HepG2 (cell line): Measurements from ENCODE around the gene GDF11. TPM values are rescaled to one million over a fixed set of nuclear protein-coding genes. Genes with fewer than 3 reads are reported as not detected.

Source experiments
- ATAC-seq: fragments of 200-7000 bp; cut with Tn5 transposase; 3 replicates; pipeline ENCODE4 v1.9.1; 2020; ENCODE audit warnings: mild to moderate bottlenecking, moderate library complexity
- BruUV-seq: library from RNA; stranded (reverse); fragments of 400-500 nt; replicated peaks from 2 replicates; lab custom pipeline; 2021; lab: Mats Ljungman, UMichigan
- CTCF ChIA-PET: fragments of 300-600 bp; formaldehyde crosslinking; extraction: SDS; loops from one replicate; lab custom pipeline; 2021; ENCODE audit warnings: low total read pairs, inconsistent platforms, low intra/inter-chr PET ratio; lab: Yijun Ruan, JAX
- POLR2A ChIA-PET: fragments of 350-600 bp; sonication (Branson Sonifier 250); formaldehyde crosslinking; loops from one replicate; lab custom pipeline; 2020; ENCODE audit warnings: antibody characterized with exemption, inconsistent platforms; lab: Yijun Ruan, JAX
- DNase-seq: peaks from one replicate; pipeline ENCODE4 v3.0.0-alpha.2; 2015; ENCODE audit warnings: low spot score
- FAIRE-seq: peaks from 3 replicates; lab custom pipeline; 2011; peaks lifted over from hg19 to GRCh38; lab: Jason Lieb, UNC
- H2AFZ ChIP-seq: one replicate; pipeline ENCODE4 v1.6.1; 2011; ENCODE audit warnings: low read length, inconsistent platforms
- H3K27ac ChIP-seq: fragments of 300-600 bp; 3 replicates; pipeline ENCODE4 v1.8.0; 2011; ENCODE audit warnings: mixed run types, mild to moderate bottlenecking, mixed read lengths, low read length, inconsistent platforms; ENCODE audit not compliant: insufficient read depth; ENCODE audit errors: extremely low read length
- H3K27me3 ChIP-seq, 2 experiments: fragments of 200-600 bp in 1 of 2; 2 replicates in 1 of 2; 3 replicates in 1 of 2; pipeline versions ENCODE4 v1.6.0 to v1.8.0; 2011; ENCODE audit warnings: low read length in 2 of 2, mild to moderate bottlenecking in 2 of 2, moderate library complexity in 2 of 2, inconsistent platforms in 1 of 2; ENCODE audit not compliant: insufficient read depth in 2 of 2, control insufficient read depth in 1 of 2
- H3K36me3 ChIP-seq, 2 experiments: fragments of 200-600 bp in 1 of 2; replicated peaks in 1 of 2; 2 replicates in 1 of 2; 3 replicates in 1 of 2; pipeline versions ENCODE4 v1.5.1 to v1.8.0; 2011; ENCODE audit warnings: low read length in 2 of 2, inconsistent platforms in 1 of 2; ENCODE audit not compliant: insufficient read depth in 2 of 2, control insufficient read depth in 1 of 2
- H3K4me1 ChIP-seq: 2 replicates; pipeline ENCODE4 v1.5.1; 2012; ENCODE audit warnings: low read length, inconsistent platforms; ENCODE audit not compliant: insufficient read depth
- H3K4me2 ChIP-seq: 2 replicates; pipeline ENCODE4 v1.6.0; 2011; ENCODE audit warnings: low read depth, low read length, inconsistent platforms
- H3K4me3 ChIP-seq, 3 experiments: fragments of 200-600 bp in 1 of 3; sonication (generic), shearing (Covaris generic) in 1 of 3; replicated peaks in 1 of 3; 2 replicates each; pipeline ENCODE4 v1.5.1; 2011 to 2016; ENCODE audit warnings: low read length in 3 of 3, inconsistent platforms in 2 of 3, low read depth in 2 of 3, mild to moderate bottlenecking in 2 of 3, control low read depth in 1 of 3, mixed read lengths in 1 of 3; ENCODE audit not compliant: insufficient read depth in 1 of 3
- H3K79me2 ChIP-seq: one replicate; pipeline ENCODE4 v1.6.1; 2011; ENCODE audit warnings: low read length, inconsistent platforms; ENCODE audit not compliant: insufficient read depth
- H3K9ac ChIP-seq: 2 replicates; pipeline ENCODE4 v1.6.0; 2011; ENCODE audit warnings: mild to moderate bottlenecking, low read depth, low read length, inconsistent platforms; ENCODE audit not compliant: insufficient read depth
- H3K9me3 ChIP-seq: 2 replicates; pipeline ENCODE4 v1.5.1; 2012; ENCODE audit warnings: mild to moderate bottlenecking, low read length
- H4K20me1 ChIP-seq: 2 replicates; pipeline ENCODE4 v1.6.0; 2011; ENCODE audit warnings: inconsistent platforms, mild to moderate bottlenecking, low read length, moderate library complexity; ENCODE audit not compliant: insufficient read depth
- BCLAF1 ChIP-seq: fragments of 450-650 bp; IDR thresholded peaks from 2 replicates; pipeline ENCODE4 v1.6.1; 2017; ENCODE audit warnings: mild to moderate bottlenecking
- HOMEZ ChIP-seq: IDR thresholded peaks from 2 replicates; pipeline ENCODE4 v1.6.1; 2016; ENCODE audit warnings: low read depth
- NRL ChIP-seq: sonication (generic); formaldehyde crosslinking; IDR thresholded peaks from 2 replicates; pipeline ENCODE4 v1.5.0; 2020; ENCODE audit warnings: missing genetic modification reagents, mild to moderate bottlenecking, moderate library complexity, borderline replicate concordance
- PBX3 ChIP-seq: sonication (generic); formaldehyde crosslinking; IDR thresholded peaks from 2 replicates; pipeline ENCODE4 v1.8.1; 2023; ENCODE audit warnings: missing genetic modification reagents, inconsistent platforms, borderline replicate concordance
- REPIN1 ChIP-seq: sonication (generic); formaldehyde crosslinking; IDR thresholded peaks from 2 replicates; pipeline ENCODE4 v1.8.0; 2022; ENCODE audit warnings: missing genetic modification reagents, low read depth, mild to moderate bottlenecking, borderline replicate concordance
- SETDB1 ChIP-seq: sonication (generic); formaldehyde crosslinking; IDR thresholded peaks from 2 replicates; pipeline ENCODE4 v1.5.1; 2020; ENCODE audit warnings: missing genetic modification reagents, mild to moderate bottlenecking, borderline replicate concordance
- SIN3A ChIP-seq: IDR thresholded peaks from 2 replicates; pipeline ENCODE4 v1.6.1; 2011; ENCODE audit warnings: low read depth, mild to moderate bottlenecking, control low read depth, low read length, borderline replicate concordance
- SNAPC2 ChIP-seq: sonication (generic); formaldehyde crosslinking; IDR thresholded peaks from 2 replicates; pipeline ENCODE4 v1.8.1; 2022; ENCODE audit warnings: mild to moderate bottlenecking, missing genetic modification reagents
- SSRP1 ChIP-seq: IDR thresholded peaks from 2 replicates; pipeline ENCODE4 v1.6.1; 2016; ENCODE audit warnings: control low read depth
- TFDP2 ChIP-seq: sonication (generic); formaldehyde crosslinking; IDR thresholded peaks from 2 replicates; pipeline ENCODE4 v1.4.0; 2020; ENCODE audit warnings: missing genetic modification reagents
- ZFP36L2 ChIP-seq: sonication (generic); formaldehyde crosslinking; IDR thresholded peaks from 2 replicates; pipeline ENCODE4 v1.4.0; 2020; ENCODE audit warnings: missing genetic modification reagents
- ZNF333 ChIP-seq: sonication (generic); formaldehyde crosslinking; IDR thresholded peaks from 2 replicates; pipeline ENCODE4 v1.4.0; 2020; ENCODE audit warnings: mild to moderate bottlenecking, missing genetic modification reagents, borderline replicate concordance
- ZNF850 ChIP-seq: sonication (generic); formaldehyde crosslinking; conservative IDR thresholded peaks from 2 replicates; pipeline ENCODE4 v1.9.0; 2021; ENCODE audit warnings: mild to moderate bottlenecking, missing genetic modification reagents
- ZZZ3 ChIP-seq: sonication (generic); formaldehyde crosslinking; IDR thresholded peaks from 2 replicates; pipeline ENCODE4 v1.4.0; 2020; ENCODE audit warnings: missing genetic modification reagents, mild to moderate bottlenecking, borderline replicate concordance
- in situ Hi-C: cut with HindIII; loops from 2 replicates; pipeline ENCODE4 v1.10.0; 2017; ENCODE audit warnings: low pct_unique_long_range_greater_than_20kb; ENCODE audit not compliant: extremely low pct_ligation_motif_present
- intact Hi-C: fragments of 100-400 bp; cut with micrococcal nuclease; formaldehyde crosslinking; loops from one replicate; pipeline ENCODE4 v1.10.0; 2022; ENCODE audit not compliant: unreplicated experiment
- polyA plus RNA-seq, 8 experiments: library from polyadenylated mRNA; depleted of rRNA in 3 of 8; stranded (reverse) in 7 of 8; unstranded in 1 of 8; fragments of >200 nt; fragmentation: Illumina TruSeq in 4 of 8; extraction: Trizol in 4 of 8; gene quantifications; 2 replicates each; pipeline versions ENCODE4 v1.2.1 to v1.2.3, GENCODE V29; 2011 to 2016; ENCODE audit warnings: low read depth in 4 of 8, missing spikeins in 1 of 8, mixed read lengths in 1 of 8; ENCODE audit not compliant: insufficient read depth in 1 of 8
- total RNA-seq, 5 experiments: library from RNA; depleted of rRNA; stranded (reverse); fragments of >200 nt; fragmentation: Illumina TruSeq; extraction: Trizol; gene quantifications; 2 replicates each; pipeline ENCODE4 v1.2.3, GENCODE V29; 2016; ENCODE audit warnings: low read depth in 1 of 5
- TF ChIP-seq, protein P1 (sequence below): sonication (generic); formaldehyde crosslinking; IDR thresholded peaks from 2 replicates; pipeline ENCODE4 v1.5.0; 2020; ENCODE audit warnings: missing genetic modification reagents, mild to moderate bottlenecking, borderline replicate concordance
- TF ChIP-seq, protein P2 (sequence below): IDR thresholded peaks from 2 replicates; pipeline ENCODE4 v1.6.1; 2012; ENCODE audit warnings: low read depth, low read length, improper control_type of control experiment

The GDF11 gene
- total and polyA plus RNA-seq, 2 of the 13 experiments (the other 11 are each of a cell fraction or from before 2014, with no cell fraction given), result 0.63 to 1.5 TPM

DNA sequence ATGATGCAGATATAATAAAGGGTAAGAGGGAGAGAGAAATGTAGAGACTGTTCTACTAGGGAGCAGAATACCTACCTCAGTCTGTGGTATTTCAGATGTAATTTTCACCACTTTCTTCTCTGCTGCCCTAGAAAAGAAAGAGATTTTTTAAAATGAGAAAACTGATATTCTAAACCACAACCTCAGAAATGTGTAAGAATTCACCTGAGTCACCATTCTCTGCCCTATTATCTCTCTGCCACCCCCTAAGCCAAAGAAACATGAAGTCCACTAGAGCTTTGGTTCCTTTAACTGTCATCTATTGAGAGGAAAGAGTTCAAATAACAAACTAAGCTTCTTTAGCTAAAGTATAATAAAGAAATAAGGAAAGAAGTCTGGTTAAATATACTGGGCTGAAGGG lies 53.0 kb downstream of the GDF11 start:
- no peak overlapping the region for H3K4me3 ChIP-seq
- H3K79me2 ChIP-seq, result no peaks in the 10 kb centered on the region
- H3K9ac ChIP-seq, result no peak overlapping the region
- in situ Hi-C loops, result loop anchor here (5.0 kb wide), 1 partner anchor 59 kb away; no protein-coding TSS in a partner anchor
- intact Hi-C loops, result no loop called here
- ATAC-seq, result no peak
- no peaks in the 10 kb centered on the region; the same call in 1 of the 2 replicates for H4K20me1 ChIP-seq
- H3K27ac ChIP-seq, result no peak overlapping the region
- H3K36me3 ChIP-seq, result peaks cover 11 to 78% of the 10 kb centered on the region in 2 experiments
- no peaks in the 10 kb centered on the region for H3K27me3 ChIP-seq
- POLR2A ChIA-PET, result interaction anchor here (1.4 kb wide), 1 partner anchor 57 kb away, joined by 3 read pairs; no protein-coding TSS in a partner anchor
- CTCF ChIA-PET, result interaction anchor here (2.0 kb wide), 1 partner anchor 57 kb away, joined by 15 read pairs; no protein-coding TSS in a partner anchor
- BruUV-seq, result no TSS peak
- FAIRE-seq, result no peak
- H3K9me3 ChIP-seq, result no peaks in the 10 kb centered on the region
- no peak overlapping the region for H3K4me2 ChIP-seq
- H2AFZ ChIP-seq, result no peak overlapping the region
- DNase-seq, result no peak
- no peaks in the 10 kb centered on the region for H3K4me1 ChIP-seq
- no peak for TF ChIP-seq REPIN1 (CRISPR knock-in tag)
- no peak for TF ChIP-seq NRL
- TF ChIP-seq ZZZ3 (CRISPR knock-in tag), result no peak
- TF ChIP-seq BCLAF1, result no peak
- TF ChIP-seq, protein P1, sequence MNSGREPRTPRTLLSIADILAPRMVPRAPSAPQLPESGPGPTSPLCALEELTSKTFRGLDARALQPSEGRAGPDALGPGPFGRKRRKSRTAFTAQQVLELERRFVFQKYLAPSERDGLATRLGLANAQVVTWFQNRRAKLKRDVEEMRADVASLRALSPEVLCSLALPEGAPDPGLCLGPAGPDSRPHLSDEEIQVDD, result no peak
- no peak for TF ChIP-seq ZNF333
- TF ChIP-seq ZFP36L2 (CRISPR knock-in tag), result no peak
- TF ChIP-seq PBX3 (CRISPR knock-in tag), result no peak
- TF ChIP-seq, protein P2, sequence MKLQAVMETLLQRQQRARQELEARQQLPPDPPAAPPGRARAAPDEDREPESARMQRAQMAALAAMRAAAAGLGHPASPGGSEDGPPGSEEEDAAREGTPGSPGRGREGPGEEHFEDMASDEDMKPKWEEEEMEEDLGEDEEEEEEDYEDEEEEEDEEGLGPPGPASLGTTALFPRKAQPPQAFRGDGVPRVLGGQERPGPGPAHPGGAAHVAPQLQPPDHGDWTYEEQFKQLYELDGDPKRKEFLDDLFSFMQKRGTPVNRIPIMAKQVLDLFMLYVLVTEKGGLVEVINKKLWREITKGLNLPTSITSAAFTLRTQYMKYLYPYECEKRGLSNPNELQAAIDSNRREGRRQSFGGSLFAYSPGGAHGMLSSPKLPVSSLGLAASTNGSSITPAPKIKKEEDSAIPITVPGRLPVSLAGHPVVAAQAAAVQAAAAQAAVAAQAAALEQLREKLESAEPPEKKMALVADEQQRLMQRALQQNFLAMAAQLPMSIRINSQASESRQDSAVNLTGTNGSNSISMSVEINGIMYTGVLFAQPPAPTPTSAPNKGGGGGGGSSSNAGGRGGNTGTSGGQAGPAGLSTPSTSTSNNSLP, result no peak
- TF ChIP-seq ZNF850 (CRISPR knock-in tag), result no peak
- no peak for TF ChIP-seq SSRP1 (CRISPR knock-in tag)
- no peak for TF ChIP-seq SNAPC2 (CRISPR knock-in tag)
- TF ChIP-seq SIN3A, result no peak
- no peak for TF ChIP-seq TFDP2 (CRISPR knock-in tag)
- no peak for TF ChIP-seq HOMEZ (CRISPR knock-in tag)
- no peak for TF ChIP-seq SETDB1
